GM21447 (cell line): Measurements from ENCODE around the gene COL25A1.
A peak's percentile ranks its signal among the peaks of the same experiment; 100 is the strongest.
"Not testable (repeated sequence)": the region's sequence is repeated elsewhere in the genome, so short reads cannot be mapped to it uniquely, and the experiment has no call there.

ENCODE experiments used
- ATAC-seq: cut with Tn5 transposase; IDR thresholded peaks from one replicate; pipeline ENCODE4 v1.9.1; 2021; ENCODE audit not compliant: unreplicated experiment

Gene COL25A1

DNA sequence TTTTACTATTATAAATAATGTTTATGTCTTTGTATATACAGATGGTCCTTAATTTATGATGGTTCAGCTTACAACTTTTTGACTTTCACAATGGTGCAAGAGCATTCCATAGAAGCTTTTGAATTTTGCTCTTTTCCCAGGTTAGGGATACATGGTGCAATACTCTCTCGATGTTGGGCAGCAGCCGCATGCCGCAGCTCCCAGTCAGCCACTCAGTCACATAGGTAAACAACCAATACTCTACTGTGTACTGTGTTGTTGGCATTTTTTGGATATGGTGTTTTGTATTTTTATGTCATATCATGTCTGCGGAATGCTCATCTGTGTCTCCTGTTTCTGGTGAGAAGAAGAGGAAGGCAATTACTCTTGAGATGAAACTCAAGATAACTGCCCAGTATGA lies 281.6 kb downstream of the COL25A1 start:
- no peak for ATAC-seq

- no peak for ATAC-seq
Measured at GRCh38 chr4:109016200-109016599, 286.3 kb downstream of the COL25A1 start.

DNA sequence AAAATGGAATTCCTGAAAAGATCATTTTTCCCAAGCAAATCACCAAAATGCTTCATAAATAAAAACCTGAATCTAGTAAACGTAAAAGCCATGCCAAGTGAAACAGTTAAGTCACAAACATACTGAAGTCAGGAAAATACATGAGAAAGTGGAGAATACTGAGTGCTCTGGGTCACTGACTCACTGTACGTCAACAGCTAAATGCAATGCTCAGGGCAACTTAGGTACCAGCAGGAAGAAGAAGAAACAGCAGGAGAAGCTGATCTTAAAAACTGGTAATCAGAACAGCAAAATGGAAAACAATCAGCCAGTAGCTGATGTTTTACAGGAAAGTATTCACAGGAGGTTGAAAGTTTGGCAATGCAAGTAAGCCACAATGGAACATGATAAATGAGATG lies 287.0 kb downstream of the COL25A1 start:
- ATAC-seq = no peak

GRCh38 chr4:109014593-109015412 lies 287.7 kb downstream of the COL25A1 start:
- no peak for ATAC-seq

DNA sequence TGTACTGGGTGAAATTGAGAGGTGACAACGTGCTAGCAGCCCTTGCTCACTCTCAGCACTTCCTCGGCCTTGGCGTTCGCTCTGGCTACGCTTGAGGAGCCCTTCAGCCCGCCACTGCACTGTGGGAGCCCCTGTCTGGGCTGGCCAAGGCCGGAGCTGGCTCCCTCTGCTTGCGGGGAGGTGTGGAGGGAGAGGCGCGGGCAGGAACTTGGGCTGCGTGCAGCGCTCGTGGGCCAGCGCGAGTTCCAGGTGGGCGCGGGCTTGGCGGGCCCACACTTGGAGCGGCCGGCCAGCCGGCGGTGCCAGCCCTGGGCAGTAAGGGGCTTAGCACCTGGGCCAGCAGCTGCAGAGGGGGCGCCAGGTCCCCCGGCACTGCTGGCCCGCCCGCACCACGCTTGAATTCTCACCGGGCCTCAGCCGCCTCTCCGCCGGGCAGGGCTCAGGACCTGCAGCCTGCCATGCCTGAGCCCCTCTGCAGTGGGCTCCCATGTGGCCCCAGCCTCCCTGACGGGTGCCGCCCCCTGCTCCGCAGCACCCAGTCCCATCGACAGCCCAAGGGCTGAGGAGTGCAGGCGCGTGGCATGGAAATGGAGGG lies 290.1 kb downstream of the COL25A1 start:
- ATAC-seq = no peak

- no peak for ATAC-seq
Measured at GRCh38 chr4:109011241-109012026, 291.0 kb downstream of the COL25A1 start.

DNA sequence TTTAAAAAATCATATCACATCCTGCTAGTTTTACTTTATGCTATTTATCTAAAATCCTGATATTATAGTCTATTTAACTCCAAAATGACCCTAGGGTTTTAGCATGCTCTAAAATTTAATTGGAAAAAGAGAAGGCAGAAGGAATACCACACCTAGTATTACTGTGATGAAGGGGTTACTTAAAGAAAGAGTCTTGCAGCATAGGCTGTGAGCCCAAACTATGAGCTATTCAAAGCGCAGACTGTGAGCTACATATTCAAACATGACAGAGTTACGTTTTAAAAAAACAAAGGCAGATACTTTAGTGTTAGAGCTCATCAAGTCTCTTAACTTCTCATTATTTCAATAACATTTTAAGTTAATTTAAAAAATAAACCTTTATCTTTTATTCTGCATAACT lies 291.9 kb downstream of the COL25A1 start:
- no peak for ATAC-seq

- no peak for ATAC-seq
Measured at GRCh38 chr4:109009909-109010308, 292.5 kb downstream of the COL25A1 start.

- ATAC-seq = no peak
Measured at GRCh38 chr4:109007976-109008375, 294.5 kb downstream of the COL25A1 start.

DNA sequence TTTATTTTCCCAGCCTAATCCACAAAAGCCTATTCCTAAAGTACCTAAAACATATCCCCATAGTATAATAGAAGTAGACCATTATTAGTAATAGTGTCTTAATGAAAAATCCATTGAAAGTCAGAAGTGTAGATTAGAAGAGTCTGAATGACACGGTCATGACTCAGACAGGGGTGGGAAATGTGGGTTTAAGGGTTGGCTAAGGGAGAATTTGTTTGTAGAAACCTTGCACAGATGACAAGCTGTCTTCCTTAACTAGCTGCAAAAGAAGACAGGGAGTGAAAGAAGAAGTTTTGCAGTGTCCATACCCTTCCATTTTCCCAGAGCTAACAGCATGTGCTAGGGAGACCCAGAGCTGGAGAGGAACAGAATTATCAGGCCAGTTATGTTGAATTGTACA lies 296.9 kb downstream of the COL25A1 start:
- no peak for ATAC-seq

DNA sequence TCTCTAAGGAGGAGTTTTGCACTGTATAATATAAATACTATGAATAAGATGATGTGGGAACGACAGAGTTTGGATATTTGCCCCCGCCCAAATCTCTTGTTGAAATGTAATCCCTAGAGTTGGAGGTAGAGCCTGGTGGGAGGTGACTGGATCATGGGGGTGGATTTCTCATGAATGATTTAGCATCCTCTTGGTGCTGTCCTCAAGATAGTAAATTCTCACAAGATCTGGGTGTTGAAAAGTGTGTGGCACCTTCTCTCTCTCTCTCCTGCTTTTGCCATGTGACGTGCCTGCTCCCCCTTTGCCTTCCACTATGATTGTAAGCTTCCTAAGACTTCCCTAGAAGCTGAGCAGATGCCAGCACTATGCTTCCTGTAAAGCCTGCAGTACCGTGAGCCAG lies 298.0 kb downstream of the COL25A1 start:
- no peak for ATAC-seq

- no peak for ATAC-seq
Measured at GRCh38 chr4:109003964-109004363, 298.5 kb downstream of the COL25A1 start.

DNA sequence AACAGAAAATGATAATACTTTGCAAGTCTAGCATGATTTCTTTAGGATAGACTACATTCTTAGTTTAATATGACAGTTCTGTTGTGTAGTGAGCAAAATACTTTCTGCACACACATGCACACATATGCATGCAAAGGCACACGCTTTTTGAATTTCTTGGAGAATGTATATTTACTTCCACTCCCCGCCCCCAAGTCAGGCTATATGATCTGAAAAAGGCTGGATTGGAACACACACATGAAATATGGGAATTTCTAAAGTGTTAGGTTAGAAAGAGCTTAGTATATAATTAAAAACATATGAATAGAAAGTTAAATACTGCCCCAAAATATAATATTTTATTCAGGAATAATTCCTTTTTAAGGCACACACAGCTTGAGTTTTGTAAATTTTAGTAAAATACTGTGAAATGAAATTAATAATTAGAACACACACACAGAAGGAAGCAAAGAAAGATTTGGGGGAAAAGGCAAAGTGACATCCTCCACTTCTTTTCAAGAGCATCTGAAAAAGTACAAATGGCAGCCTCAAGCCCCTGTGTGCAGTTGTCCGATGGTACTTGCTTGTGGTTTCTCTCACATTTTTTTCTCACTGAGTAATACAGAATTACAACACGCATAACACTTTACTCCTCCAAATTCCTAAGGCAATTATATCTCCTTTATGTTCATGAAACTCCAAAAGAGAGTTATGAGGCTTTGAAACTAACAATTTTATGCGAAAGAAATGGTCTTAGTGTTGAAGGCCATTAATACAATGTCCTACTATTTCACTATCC lies 310.7 kb downstream of the COL25A1 start:
- ATAC-seq = no peak

GRCh38 chr4:108988464-108989195 lies 313.8 kb downstream of the COL25A1 start:
- peak; percentile 80 for ATAC-seq

DNA sequence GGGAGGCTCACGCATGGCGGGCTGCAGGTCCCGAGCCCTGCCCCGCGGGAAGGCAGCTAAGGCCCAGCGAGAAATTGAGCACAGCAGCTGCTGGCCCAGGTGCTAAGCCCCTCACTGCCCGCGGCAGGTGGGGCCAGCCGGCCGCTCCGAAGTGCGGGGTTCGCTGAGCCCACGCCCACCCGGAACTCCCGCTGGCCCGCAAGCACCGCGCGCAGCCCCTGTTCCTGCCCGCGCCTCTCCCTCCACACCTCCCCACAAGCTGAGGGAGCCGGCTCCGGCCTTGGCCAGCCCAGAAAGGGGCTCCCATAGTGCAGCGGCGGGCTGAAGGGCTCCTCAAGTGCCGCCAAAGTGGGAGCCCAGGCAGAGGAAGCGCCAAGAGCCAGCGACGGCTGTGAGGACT lies 318.0 kb downstream of the COL25A1 start:
- not testable (repeated sequence) for ATAC-seq

DNA sequence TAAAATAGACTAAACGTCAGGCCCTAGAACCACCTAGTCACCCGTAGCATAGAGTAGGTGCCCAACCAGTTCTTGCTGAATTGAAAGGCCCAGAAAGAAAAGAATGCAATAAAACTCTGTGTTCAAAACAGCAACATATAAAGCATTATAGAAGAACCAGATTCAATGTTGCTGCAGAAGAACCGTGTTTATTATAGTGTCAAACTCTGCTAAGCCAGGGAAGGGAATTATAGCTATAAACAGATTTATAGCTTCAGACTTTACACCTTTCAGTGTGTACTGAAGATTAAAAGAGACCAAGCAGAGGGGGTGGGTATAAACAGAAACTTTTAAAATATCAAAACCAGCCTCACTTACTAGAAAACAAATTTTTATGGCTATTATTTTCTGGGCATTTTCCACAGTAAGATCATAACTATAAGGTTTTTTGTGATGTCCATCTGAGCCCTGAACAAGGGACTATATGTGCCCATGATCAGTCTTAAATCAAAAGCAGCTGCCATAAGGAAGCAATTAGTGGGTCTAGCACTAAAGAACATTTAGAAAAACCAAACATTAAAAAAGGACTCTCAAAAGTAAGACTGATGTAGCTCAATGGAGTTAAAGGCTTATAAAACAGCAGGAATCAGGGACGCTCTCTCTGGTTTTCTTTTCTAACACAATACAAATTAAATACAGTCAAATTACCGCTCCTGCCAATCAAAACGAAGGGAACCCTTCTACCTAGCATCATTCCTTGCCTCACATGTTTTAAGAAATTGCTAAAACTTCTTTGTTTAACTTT lies 319.9 kb downstream of the COL25A1 start:
- ATAC-seq = no peak

DNA sequence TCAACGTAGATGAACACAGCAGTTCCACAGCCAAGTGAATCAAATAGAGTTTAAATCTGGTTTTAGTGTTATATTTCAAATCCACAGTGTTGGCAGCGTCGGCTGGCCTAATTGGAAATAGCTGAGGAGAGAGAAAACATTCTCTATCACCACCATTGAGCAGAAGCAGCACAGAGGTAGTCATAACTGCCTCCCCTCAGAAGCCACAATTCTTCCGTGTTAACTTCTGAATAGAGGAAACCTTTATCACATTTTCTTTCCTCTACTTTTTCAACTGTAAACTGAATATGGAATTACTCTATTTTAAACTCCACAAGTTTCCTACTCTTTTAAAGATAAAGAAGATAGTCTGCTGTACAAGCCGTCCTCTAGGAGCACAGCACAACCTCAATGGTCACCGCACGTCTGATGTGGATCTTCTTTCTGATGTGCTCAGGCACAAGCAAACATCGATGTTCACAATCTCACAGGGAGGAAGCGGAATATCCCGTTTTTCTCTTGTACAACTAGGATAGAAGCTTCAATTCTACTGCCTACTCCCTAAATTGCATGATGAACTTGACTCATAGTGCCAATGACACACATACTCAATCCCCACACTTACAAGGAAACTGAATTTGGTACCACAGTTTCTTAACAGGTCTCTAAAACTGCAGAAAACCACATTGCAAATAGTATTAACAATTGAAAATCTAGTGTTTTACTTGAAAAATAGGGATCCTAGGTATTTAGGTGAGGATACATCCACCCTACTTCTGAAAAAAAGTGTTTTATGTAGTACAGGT lies 321.8 kb downstream of the COL25A1 start:
- ATAC-seq = no peak

GRCh38 chr4:108979759-108980158 lies 322.7 kb downstream of the COL25A1 start:
- no peak for ATAC-seq

DNA sequence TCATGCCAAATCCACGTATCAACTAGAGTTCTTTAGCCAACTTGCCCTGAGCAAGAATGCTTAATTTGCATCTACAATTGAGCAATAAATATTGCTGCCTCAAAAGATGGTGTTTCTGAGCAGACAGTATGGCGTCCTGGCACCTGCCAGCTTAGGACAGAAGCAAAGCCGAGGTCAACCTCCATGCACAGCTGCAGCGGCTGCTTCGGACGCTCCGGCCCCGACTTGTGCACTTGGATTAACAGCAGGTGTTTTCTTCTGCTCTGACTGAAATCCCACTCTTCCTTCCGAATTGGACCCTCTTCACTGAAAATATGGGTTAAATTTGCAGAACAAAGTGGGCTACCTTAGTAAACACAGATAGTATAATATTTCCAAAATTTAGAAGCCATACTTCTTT lies 324.4 kb downstream of the COL25A1 start:
- ATAC-seq = no peak
